Hepatocyte (in vitro differentiated cells): Measurements from ENCODE around the gene TEDC1.

Source experiments
- CTCF ChIP-seq: fragments of 200-600 bp; sonication (generic); IDR thresholded peaks from 2 replicates; pipeline ENCODE4 v1.5.1; 2016; ENCODE audit warnings: antibody characterized with exemption, mild to moderate bottlenecking; ENCODE audit not compliant: poor library complexity
- EZH2 ChIP-seq: fragments of 200-600 bp; sonication (generic); IDR thresholded peaks from 2 replicates; pipeline ENCODE4 v1.6.1; 2016; ENCODE audit warnings: antibody characterized with exemption, mild to moderate bottlenecking, borderline replicate concordance
- EZH2phosphoT487 ChIP-seq: fragments of 200-600 bp; sonication (generic); IDR thresholded peaks from one replicate; pipeline ENCODE4 v1.6.1; 2018; ENCODE audit warnings: antibody characterized with exemption, mild to moderate bottlenecking, low read depth, moderate library complexity; ENCODE audit not compliant: unreplicated experiment, severe bottlenecking

DNA sequence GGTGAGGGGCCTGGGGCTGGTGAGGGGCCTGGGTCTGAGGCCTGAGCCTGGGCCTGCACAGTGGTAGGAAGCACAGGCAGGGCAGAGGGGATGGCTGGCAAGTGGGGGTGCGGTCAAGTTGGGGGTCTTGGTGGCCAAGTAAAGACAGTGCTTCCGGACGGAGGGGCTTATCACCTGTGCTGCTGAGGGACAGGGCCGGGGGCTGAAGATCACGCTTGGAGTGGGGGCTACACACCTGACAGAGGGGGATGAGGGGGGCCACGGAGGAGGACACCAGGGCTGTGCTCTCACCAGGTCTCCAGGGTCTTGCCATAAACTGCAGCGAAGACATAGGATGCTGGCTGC, 12.2 kb downstream of the TEDC1 start:
- TF ChIP-seq CTCF (no peak), EZH2 (no peak), EZH2phosphoT487 (no peak)
